GM21825 (cell line): ENCODE measurements around the gene MICAL3.

ENCODE experiments used
- ATAC-seq: cut with Tn5 transposase; IDR thresholded peaks from one replicate; pipeline ENCODE4 v1.9.1; 2021; ENCODE audit warnings: mild to moderate bottlenecking, moderate library complexity; ENCODE audit not compliant: unreplicated experiment

MICAL3 gene

GRCh38 chr22:17785185-17786184 is 238.9 kb downstream of the MICAL3 start:
- no peak for ATAC-seq

- ATAC-seq: no peak
Observed at GRCh38 chr22:17784776-17785175, 239.6 kb downstream of the MICAL3 start.

- ATAC-seq: no peak
Observed at GRCh38 chr22:17783773-17784480, 240.4 kb downstream of the MICAL3 start.

GRCh38 chr22:17783312-17783711 is 241.0 kb downstream of the MICAL3 start:
- ATAC-seq: no peak

GRCh38 chr22:17782621-17783020 is 241.7 kb downstream of the MICAL3 start:
- no peak for ATAC-seq

- ATAC-seq: no peak
Observed at GRCh38 chr22:17782158-17782557, 242.2 kb downstream of the MICAL3 start.

GRCh38 chr22:17781319-17782031 is 242.9 kb downstream of the MICAL3 start:
- peak; percentile 35 for ATAC-seq

GRCh38 chr22:17780741-17781318 is 243.5 kb downstream of the MICAL3 start:
- no peak for ATAC-seq

- ATAC-seq: no peak
Observed at GRCh38 chr22:17780116-17780740, 244.1 kb downstream of the MICAL3 start.

- ATAC-seq: peak; percentile 28
Observed at GRCh38 chr22:17779286-17780115, 244.9 kb downstream of the MICAL3 start.

GRCh38 chr22:17778412-17778976 is 245.9 kb downstream of the MICAL3 start:
- ATAC-seq: no peak

GRCh38 chr22:17777717-17778044 is 246.7 kb downstream of the MICAL3 start:
- no peak for ATAC-seq

- ATAC-seq: no peak
Observed at GRCh38 chr22:17777005-17777716, 247.2 kb downstream of the MICAL3 start.

GRCh38 chr22:17775781-17776465 is 248.4 kb downstream of the MICAL3 start:
- ATAC-seq: no peak

GRCh38 chr22:17774926-17775685 is 249.3 kb downstream of the MICAL3 start:
- no peak for ATAC-seq

GRCh38 chr22:17774206-17774925 is 250.0 kb downstream of the MICAL3 start, which contains the start of gene BID:
BID (minus strand) TSS chr22:17774469; CDS start chr22:17750116, 24,353 bp downstream.
- peak; percentile 26 for ATAC-seq
